ENCODE data around the gene RAET1L. TPM values are rescaled to one million over a fixed set of nuclear protein-coding genes. Genes with fewer than 3 reads are reported as not detected.

The RAET1L gene
- total RNA-seq, 1 donor from 2014 or later: not detected

- H3K27ac Mint-ChIP-seq (ENCODE audit: unreplicated experiment): no peak overlapping the region
- no peak overlapping the region for H3K4me3 Mint-ChIP-seq
- H3K27me3 Mint-ChIP-seq (ENCODE audit: low read depth): peaks cover 38% of the 10 kb centered on the region
- DNase-seq (ENCODE audit: low read depth, low spot score): no peak
- H3K36me3 Mint-ChIP-seq (ENCODE audit: low read depth): peaks cover 19% of the 10 kb centered on the region
- peaks cover 8% of the 10 kb centered on the region for H3K4me1 Mint-ChIP-seq
- no peak for TF ChIP-seq CTCF (conservative IDR thresholded peaks at IDR 0.05)
- H3K9me3 Mint-ChIP-seq: peaks cover 21% of the 10 kb centered on the region
Observed at GRCh38 chr6:150053450-150053849, 28.1 kb upstream of the RAET1L start.

- Mint-ChIP-seq H3K4me1 (peaks cover 21% of the 10 kb centered on the region), H3K27me3 (ENCODE audit: low read depth) (peaks cover 37% of the 10 kb centered on the region), H3K27ac (ENCODE audit: unreplicated experiment) (no peak overlapping the region), H3K9me3 (peaks cover 21% of the 10 kb centered on the region), H3K4me3 (no peak overlapping the region), H3K36me3 (ENCODE audit: low read depth) (peaks cover 19% of the 10 kb centered on the region)
- no peak for TF ChIP-seq CTCF (conservative IDR thresholded peaks at IDR 0.05)
- no peak for DNase-seq (ENCODE audit: low read depth, low spot score)
Observed at GRCh38 chr6:150050846-150051245, 25.5 kb upstream of the RAET1L start.

GRCh38 chr6:150048099-150048498 lies 22.8 kb upstream of the RAET1L start:
- no peak for DNase-seq (ENCODE audit: low read depth, low spot score)
- no peak for TF ChIP-seq CTCF (conservative IDR thresholded peaks at IDR 0.05)
- Mint-ChIP-seq H3K27ac (ENCODE audit: unreplicated experiment) (no peak overlapping the region), H3K9me3 (peaks cover 4% of the 10 kb centered on the region), H3K27me3 (ENCODE audit: low read depth) (peaks cover 27% of the 10 kb centered on the region), H3K36me3 (ENCODE audit: low read depth) (peaks cover 6% of the 10 kb centered on the region), H3K4me3 (no peak overlapping the region), H3K4me1 (peaks cover 21% of the 10 kb centered on the region)

GRCh38 chr6:150046943-150047342 lies 21.6 kb upstream of the RAET1L start:
- no peak for TF ChIP-seq CTCF (conservative IDR thresholded peaks at IDR 0.05)
- no peak for DNase-seq (ENCODE audit: low read depth, low spot score)
- Mint-ChIP-seq H3K36me3 (ENCODE audit: low read depth) (no peaks in the 10 kb centered on the region), H3K4me1 (peaks cover 21% of the 10 kb centered on the region), H3K27me3 (ENCODE audit: low read depth) (peaks cover 26% of the 10 kb centered on the region), H3K4me3 (no peak overlapping the region), H3K9me3 (no peaks in the 10 kb centered on the region), H3K27ac (ENCODE audit: unreplicated experiment) (no peak overlapping the region)

GRCh38 chr6:150044621-150045145 lies 19.4 kb upstream of the RAET1L start:
- Mint-ChIP-seq H3K27me3 (ENCODE audit: low read depth) (peaks cover 49% of the 10 kb centered on the region), H3K27ac (ENCODE audit: unreplicated experiment) (peak overlapping the region; percentile 12), H3K36me3 (ENCODE audit: low read depth) (peaks cover 2% of the 10 kb centered on the region), H3K9me3 (no peaks in the 10 kb centered on the region), H3K4me3 (no peak overlapping the region), H3K4me1 (peaks cover 12% of the 10 kb centered on the region)
- no peak for DNase-seq (ENCODE audit: low read depth, low spot score)
- no peak for TF ChIP-seq CTCF (conservative IDR thresholded peaks at IDR 0.05)
